MM.1S (cell line): ENCODE measurements around the gene ATP6V1B1.

Experiments
- DNase-seq: peaks from one replicate; pipeline ENCODE4 v3.0.0-alpha.2; 2015
- H2AFZ ChIP-seq: fragments of 300-600 bp; sonication (generic); 2 replicates; pipeline ENCODE4 v1.6.0; 2016; ENCODE audit warnings: antibody characterized with exemption, low read length
- H3F3A ChIP-seq: fragments of 300-600 bp; sonication (generic); 2 replicates; pipeline ENCODE4 v1.6.1; 2016; ENCODE audit warnings: mild to moderate bottlenecking, antibody characterized with exemption, low read length, moderate library complexity, mixed read lengths; ENCODE audit not compliant: insufficient read depth
- H3K27ac ChIP-seq: fragments of 300-600 bp; sonication (generic); 2 replicates; pipeline ENCODE4 v1.5.1; 2016; ENCODE audit warnings: mild to moderate bottlenecking, low read length
- H3K27me3 ChIP-seq: fragments of 300-600 bp; sonication (generic); replicated peaks from 2 replicates; pipeline ENCODE4 v1.6.0; 2016; ENCODE audit warnings: low read length; ENCODE audit not compliant: insufficient read depth
- H3K36me3 ChIP-seq: fragments of 300-600 bp; sonication (generic); replicated peaks from 2 replicates; pipeline ENCODE4 v1.6.1; 2016; ENCODE audit warnings: mild to moderate bottlenecking, low read length, mixed read lengths; ENCODE audit not compliant: insufficient read depth
- H3K4me1 ChIP-seq: fragments of 300-600 bp; sonication (generic); 2 replicates; pipeline ENCODE4 v1.6.1; 2016; ENCODE audit warnings: low read length, mixed read lengths
- H3K4me2 ChIP-seq: fragments of 300-600 bp; sonication (generic); 2 replicates; pipeline ENCODE4 v1.6.0; 2016; ENCODE audit warnings: low read depth, low read length
- H3K4me3 ChIP-seq: fragments of 300-600 bp; sonication (generic); 2 replicates; pipeline ENCODE4 v1.5.1; 2016; ENCODE audit warnings: low read length, mixed read lengths
- H3K79me2 ChIP-seq: fragments of 300-600 bp; sonication (generic); 2 replicates; pipeline ENCODE4 v1.6.1; 2016; ENCODE audit warnings: mixed run types, low read length, mixed read lengths
- H3K9ac ChIP-seq: fragments of 300-600 bp; sonication (generic); 2 replicates; pipeline ENCODE4 v1.6.1; 2016; ENCODE audit warnings: low read length, mixed read lengths
- H3K9me2 ChIP-seq: fragments of 300-600 bp; sonication (generic); replicated peaks from 2 replicates; pipeline ENCODE4 v1.6.1; 2016; ENCODE audit warnings: mild to moderate bottlenecking, low read length, mixed read lengths; ENCODE audit not compliant: insufficient read depth
- H3K9me3 ChIP-seq: fragments of 300-600 bp; sonication (generic); replicated peaks from 2 replicates; pipeline ENCODE4 v1.6.1; 2016; ENCODE audit warnings: mild to moderate bottlenecking, low read length, mixed read lengths; ENCODE audit not compliant: insufficient read depth
- H4K20me1 ChIP-seq: fragments of 300-600 bp; sonication (generic); 2 replicates; pipeline ENCODE4 v1.6.1; 2016; ENCODE audit warnings: mild to moderate bottlenecking, low read length, moderate library complexity, mixed read lengths; ENCODE audit not compliant: insufficient read depth
- CTCF ChIP-seq: fragments of 300-600 bp; sonication (generic); IDR thresholded peaks from 2 replicates; pipeline ENCODE4 v1.5.1; 2016; ENCODE audit warnings: antibody characterized with exemption, low read length, mixed read lengths
- EZH2 ChIP-seq: fragments of 300-600 bp; sonication (generic); optimal IDR thresholded peaks from 2 replicates; pipeline ENCODE3; 2017; ENCODE audit warnings: low read depth, mild to moderate bottlenecking, antibody characterized with exemption, low read length, mixed read lengths
- EZH2phosphoT487 ChIP-seq: fragments of 300-600 bp; sonication (generic); IDR thresholded peaks from 2 replicates; pipeline ENCODE4 v1.6.1; 2018; ENCODE audit warnings: antibody characterized with exemption, low read length

Gene ATP6V1B1

GRCh38 chr2:70887550-70888246, 48.0 kb upstream of the ATP6V1B1 start:
- Histone ChIP-seq H3K79me2 (no peaks in the 10 kb centered on the region), H3K9me2 (no peaks in the 10 kb centered on the region)

GRCh38 chr2:70888366-70888922, 47.3 kb upstream of the ATP6V1B1 start:
- Histone ChIP-seq H4K20me1 (no peaks in the 10 kb centered on the region), H3K27me3 (peaks cover 16% of the 10 kb centered on the region), H3K9me3 (no peaks in the 10 kb centered on the region), H3K4me2 (no peak overlapping the region), H3F3A (no peaks in the 10 kb centered on the region), H3K27ac (no peak overlapping the region), H3K79me2 (no peaks in the 10 kb centered on the region), H3K4me1 (no peaks in the 10 kb centered on the region), H3K9ac (no peak overlapping the region), H2AFZ (no peak overlapping the region), H3K9me2 (no peaks in the 10 kb centered on the region), H3K36me3 (no peaks in the 10 kb centered on the region), H3K4me3 (no peak overlapping the region)
- TF ChIP-seq CTCF: no peak
- TF ChIP-seq EZH2phosphoT487: no peak
- no peak for TF ChIP-seq EZH2
- no peak for DNase-seq

More at GRCh38 chr2:70887550-70888246, 48.0 kb upstream of the ATP6V1B1 start:
- Histone ChIP-seq H3F3A (no peaks in the 10 kb centered on the region), H2AFZ (peak overlapping the region; percentile 44), H4K20me1 (no peaks in the 10 kb centered on the region), H3K4me2 (peak overlapping the region; percentile 53; the same call in 1 of the 2 replicates), H3K9ac (peak overlapping the region; percentile 10; the same call in 1 of the 2 replicates), H3K36me3 (no peaks in the 10 kb centered on the region), H3K27ac (no peak overlapping the region), H3K9me3 (no peaks in the 10 kb centered on the region), H3K4me1 (no peaks in the 10 kb centered on the region), H3K27me3 (peaks cover 11% of the 10 kb centered on the region), H3K4me3 (peak overlapping the region; percentile 30; the same call in 1 of the 2 replicates)
- no peak for DNase-seq
- TF ChIP-seq EZH2 (no peak), EZH2phosphoT487 (no peak), CTCF (no peak)

GRCh38 chr2:70888923-70889715, 46.6 kb upstream of the ATP6V1B1 start:
- no peak overlapping the region for H3K9ac ChIP-seq
- H3K9me2 ChIP-seq: no peaks in the 10 kb centered on the region
- H3K4me1 ChIP-seq: no peaks in the 10 kb centered on the region
- no peaks in the 10 kb centered on the region for H3K9me3 ChIP-seq
- no peaks in the 10 kb centered on the region for H3K79me2 ChIP-seq
- no peak overlapping the region for H3K27ac ChIP-seq
- DNase-seq: no peak
- no peaks in the 10 kb centered on the region for H3F3A ChIP-seq
- TF ChIP-seq EZH2phosphoT487 (no peak), CTCF (no peak), EZH2 (no peak)
- no peaks in the 10 kb centered on the region for H3K36me3 ChIP-seq
- no peak overlapping the region for H3K4me2 ChIP-seq
- no peak overlapping the region for H2AFZ ChIP-seq
- no peaks in the 10 kb centered on the region for H4K20me1 ChIP-seq
- no peak overlapping the region for H3K4me3 ChIP-seq
- H3K27me3 ChIP-seq: peaks cover 19% of the 10 kb centered on the region
